T1000 (cell line): ENCODE data around the gene GYPC.

Experiments used
- DNase-seq: peaks from one replicate; lab custom pipeline; 2025; ENCODE audit warnings: mixed read lengths; lab: John Stamatoyannopoulos, UW

The GYPC gene

DNA sequence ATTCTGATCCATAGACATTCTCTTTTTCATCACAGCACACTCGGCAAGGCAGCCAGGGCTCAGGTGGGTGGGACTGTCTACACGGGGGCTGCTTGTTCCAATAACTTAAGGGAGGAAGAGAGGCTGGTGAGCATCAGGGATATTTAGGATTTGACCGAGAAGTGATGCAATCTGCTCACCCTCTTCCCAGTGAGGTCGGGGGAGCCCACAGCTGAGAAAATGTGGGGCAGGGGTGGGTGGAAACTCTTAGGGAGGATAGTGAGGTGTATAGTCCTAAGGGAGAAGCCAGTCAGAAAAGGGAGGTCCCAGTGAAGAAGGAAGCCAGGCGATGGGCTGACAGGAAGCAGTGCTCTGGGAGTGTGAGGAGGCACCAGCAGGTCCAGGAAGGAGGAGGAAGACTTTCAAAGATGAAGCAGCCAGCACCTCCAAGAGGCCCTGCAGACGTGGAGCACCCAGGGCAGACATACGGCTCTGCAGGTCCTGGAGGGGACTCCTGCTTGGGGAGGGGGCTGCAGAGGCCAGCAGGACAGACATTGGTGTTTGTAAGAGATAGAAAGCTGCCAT is 76.8 kb downstream of the GYPC start:
- DNase-seq: no peak

DNA sequence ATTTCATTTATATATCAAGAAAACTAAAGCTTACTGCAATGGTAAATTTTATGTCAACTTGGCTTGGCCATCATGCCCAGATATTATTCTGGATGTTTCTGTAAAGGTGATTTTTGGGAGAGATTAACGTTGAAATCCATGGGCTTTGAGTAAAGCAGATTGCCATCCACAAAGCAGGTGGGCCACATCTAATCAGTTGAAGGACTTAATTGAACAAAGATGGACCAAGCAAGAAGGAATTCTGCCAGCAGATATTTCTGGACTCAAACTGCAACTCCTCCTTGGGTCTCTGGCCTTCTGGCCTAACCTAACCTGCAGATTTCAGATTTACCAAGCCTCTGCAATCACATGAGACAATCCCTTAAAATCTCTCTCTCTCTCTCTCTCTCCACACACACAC is 77.8 kb downstream of the GYPC start:
- no peak for DNase-seq

DNA sequence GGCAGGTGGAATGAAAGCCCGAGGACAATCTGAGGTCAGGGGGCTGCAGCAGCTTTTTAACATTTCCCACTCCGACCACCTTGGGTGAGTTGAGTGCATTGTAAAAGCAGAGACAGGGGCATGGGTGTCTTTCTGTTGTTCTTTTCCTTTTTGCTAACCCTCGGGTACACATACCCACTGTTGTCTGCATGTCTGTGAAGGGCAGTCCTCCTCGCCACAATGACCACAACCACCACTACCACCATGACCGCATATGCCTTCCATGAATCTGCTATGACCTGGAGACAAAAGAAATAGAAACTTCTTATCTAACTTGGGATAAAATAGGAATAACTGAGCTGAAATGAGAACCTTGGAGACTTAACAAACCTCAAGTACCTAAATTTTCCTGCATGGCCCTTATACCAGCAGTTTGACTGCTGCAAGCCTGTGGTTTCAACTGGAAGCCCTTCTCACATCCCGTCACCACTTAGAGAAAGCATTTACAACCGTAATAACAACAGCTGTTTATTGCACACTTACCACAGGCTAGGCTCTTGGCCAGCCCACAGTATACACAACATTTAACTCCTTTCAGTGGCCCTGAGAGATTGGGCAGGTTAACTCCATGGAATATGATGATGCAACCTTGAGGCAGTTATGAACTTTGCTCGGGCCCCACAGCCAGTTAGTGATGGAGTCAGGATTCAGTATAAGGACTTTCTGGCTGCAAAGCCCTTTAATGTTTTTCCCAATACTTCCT is 80.3 kb downstream of the GYPC start:
- DNase-seq: no peak

DNA sequence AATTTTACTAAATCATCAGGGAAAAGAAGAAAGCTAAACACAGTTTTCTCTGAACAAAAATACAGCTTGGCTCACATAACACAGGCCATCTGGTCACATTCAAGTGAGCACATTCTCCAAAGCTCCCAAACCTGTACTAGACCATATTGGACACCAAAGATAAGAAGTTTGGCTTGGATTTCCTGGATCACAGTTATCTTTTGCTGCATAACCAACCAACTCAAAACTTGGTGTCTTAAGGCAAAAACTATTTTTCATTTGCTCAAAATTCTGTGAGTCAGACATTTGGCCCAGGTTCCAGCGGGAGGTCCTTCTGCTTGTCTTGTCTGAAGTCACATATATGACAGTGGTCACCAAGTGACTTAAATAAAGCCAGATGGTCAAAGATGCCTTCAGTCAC is 83.2 kb downstream of the GYPC start:
- DNase-seq: no peak

DNA sequence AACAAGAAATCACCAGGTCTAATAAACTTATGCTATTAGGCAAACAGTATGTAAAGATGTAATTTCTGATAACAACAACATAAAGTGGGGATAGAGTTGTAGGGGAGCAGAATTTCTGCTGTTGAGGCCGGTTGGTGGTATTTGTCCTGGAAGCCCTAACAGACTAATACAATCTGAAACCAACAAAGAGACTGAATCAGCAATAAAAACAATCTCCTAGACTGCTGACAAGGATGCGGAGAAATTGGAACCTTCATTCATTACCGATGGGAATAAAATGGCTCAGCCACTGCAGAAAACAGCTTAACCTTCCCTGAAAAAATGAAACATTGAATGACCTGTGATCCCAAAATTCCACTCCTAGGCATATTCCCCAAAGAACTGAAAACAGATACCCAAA is 88.7 kb downstream of the GYPC start:
- no peak for DNase-seq
